NCI-H1417 (cell line): ENCODE measurements around the gene SNTG2.
"Not testable (repeated sequence)": the region's sequence is repeated elsewhere in the genome, so short reads cannot be mapped to it uniquely, and the experiment has no call there.

ENCODE experiments used
- DNase-seq, 3 experiments: peaks; one replicate each; lab custom pipeline; 2025; lab: John Stamatoyannopoulos, UW

SNTG2 gene

GRCh38 chr2:1053786-1054185 lies 103.1 kb downstream of the SNTG2 start:
- peak in 1 of 3 experiments; percentile 76 for DNase-seq

- peak in 1 of 3 experiments; percentile 31 for DNase-seq
These were observed 103.8 kb downstream of the SNTG2 start for GRCh38 chr2:1054399-1054798.

- peak in 1 of 3 experiments; percentile 28 for DNase-seq
These were observed 104.5 kb downstream of the SNTG2 start for GRCh38 chr2:1055014-1055595.

GRCh38 chr2:1060372-1060771 lies 109.7 kb downstream of the SNTG2 start:
- DNase-seq = no peak

- no peak for DNase-seq
These were observed 110.3 kb downstream of the SNTG2 start for GRCh38 chr2:1060987-1061386.

- DNase-seq = no peak
These were observed 117.6 kb downstream of the SNTG2 start for GRCh38 chr2:1068241-1068640.

- DNase-seq = peak in 1 of 3 experiments; percentile 6
These were observed 118.2 kb downstream of the SNTG2 start for GRCh38 chr2:1068822-1069221.

- no peak for DNase-seq
These were observed 119.2 kb downstream of the SNTG2 start for GRCh38 chr2:1069847-1070246.

GRCh38 chr2:1070601-1071000 lies 120.0 kb downstream of the SNTG2 start:
- peak in 1 of 3 experiments; percentile 78 for DNase-seq

- DNase-seq = no peak
These were observed 121.0 kb downstream of the SNTG2 start for GRCh38 chr2:1071650-1072049.

GRCh38 chr2:1072250-1072649 lies 121.6 kb downstream of the SNTG2 start:
- DNase-seq = no peak

GRCh38 chr2:1077911-1078310 lies 127.3 kb downstream of the SNTG2 start:
- DNase-seq = no peak

- DNase-seq = no peak
These were observed 127.7 kb downstream of the SNTG2 start for GRCh38 chr2:1078326-1078725.

GRCh38 chr2:1079873-1080799 lies 129.5 kb downstream of the SNTG2 start:
- DNase-seq = no peak

GRCh38 chr2:1081451-1082225 lies 131.0 kb downstream of the SNTG2 start:
- DNase-seq = no peak

- no peak for DNase-seq
These were observed 132.0 kb downstream of the SNTG2 start for GRCh38 chr2:1082456-1083205.

GRCh38 chr2:1088192-1088860 lies 137.7 kb downstream of the SNTG2 start:
- no peak for DNase-seq

- DNase-seq = no peak
These were observed 138.3 kb downstream of the SNTG2 start for GRCh38 chr2:1088940-1089339.

- no peak for DNase-seq
These were observed 141.4 kb downstream of the SNTG2 start for GRCh38 chr2:1091895-1092585.

GRCh38 chr2:1093668-1094067 lies 143.0 kb downstream of the SNTG2 start:
- not testable (repeated sequence) for DNase-seq

GRCh38 chr2:1097101-1097500 lies 146.5 kb downstream of the SNTG2 start:
- peak in 1 of 3 experiments; percentile 65 for DNase-seq
